Stimulated activated CD4-positive, alpha-beta T cell treated with anti-CD3 and anti-CD28 coated beads, Interleukin-2, amount 100 ng/mL, for 24 hours (primary cell): ENCODE measurements around the gene B3GALNT2.

Experiments
- DNase-seq, 2 donors: peaks; one replicate each; pipeline ENCODE4 v3.0.0-alpha.2; 2020

B3GALNT2 gene

GRCh38 chr1:235408503-235408960 lies 95.7 kb downstream of the B3GALNT2 start:
- no peak for DNase-seq

- DNase-seq: no peak
Measured at GRCh38 chr1:235407419-235407818, 96.8 kb downstream of the B3GALNT2 start.

- DNase-seq: no peak
Measured at GRCh38 chr1:235404190-235404589, 100.1 kb downstream of the B3GALNT2 start.

GRCh38 chr1:235403593-235403992 lies 100.7 kb downstream of the B3GALNT2 start:
- DNase-seq: no peak

GRCh38 chr1:235402457-235403200 lies 101.6 kb downstream of the B3GALNT2 start:
- no peak for DNase-seq

GRCh38 chr1:235401251-235401650 lies 103.0 kb downstream of the B3GALNT2 start:
- DNase-seq: no peak
